WTC11 (cell line): ENCODE measurements around the gene ZNF253. TPM values are rescaled to one million over a fixed set of nuclear protein-coding genes. Genes with fewer than 3 reads are reported as not detected.

Experiments used
- ATAC-seq: fragments of 200-7000 bp; cut with Tn5 transposase; 2 replicates; pipeline ENCODE4 v1.10.0; 2021; ENCODE audit warnings: mild to moderate bottlenecking, moderate library complexity
- Bru-seq: library from RNA; stranded (reverse); fragments of 400-500 nt; gene quantifications from one replicate; lab custom pipeline; 2021; lab: Mats Ljungman, UMichigan
- CTCF ChIA-PET: fragments of 300-600 bp; sonication (Branson Sonifier 250); formaldehyde crosslinking; loops from one replicate; lab custom pipeline; 2021; ENCODE audit warnings: antibody characterized with exemption; lab: Charles Lee
- POLR2A ChIA-PET: fragments of 350-600 bp; sonication (Branson Sonifier 250); formaldehyde crosslinking; loops from one replicate; lab custom pipeline; 2021; ENCODE audit warnings: antibody characterized with exemption; lab: Charles Lee
- DNase-seq: peaks from one replicate; pipeline ENCODE4 v3.0.0; 2021; ENCODE audit warnings: low spot score
- H3K27ac Mint-ChIP-seq: 2 replicates; pipeline ENCODE4 v1.8.0; 2021; ENCODE audit warnings: mixed read lengths
- H3K27me3 Mint-ChIP-seq: 2 replicates; pipeline ENCODE4 v1.8.0; 2021; ENCODE audit warnings: low read depth, mild to moderate bottlenecking, moderate library complexity, mixed read lengths
- H3K36me3 Mint-ChIP-seq: 2 replicates; pipeline ENCODE4 v1.8.0; 2021; ENCODE audit warnings: mixed read lengths
- H3K4me1 Mint-ChIP-seq: 2 replicates; pipeline ENCODE4 v1.8.0; 2022; ENCODE audit warnings: mixed read lengths
- H3K4me3 Mint-ChIP-seq: 2 replicates; pipeline ENCODE4 v1.8.0; 2021; ENCODE audit warnings: mild to moderate bottlenecking, moderate library complexity, mixed read lengths
- H3K9me3 Mint-ChIP-seq: 2 replicates; pipeline ENCODE4 v1.8.0; 2021; ENCODE audit warnings: mixed read lengths
- CREM ChIP-seq: sonication (generic); formaldehyde crosslinking; IDR thresholded peaks from 2 replicates; pipeline ENCODE4 v1.8.1; 2022; ENCODE audit warnings: mild to moderate bottlenecking, missing genetic modification reagents, moderate library complexity
- E2F4 ChIP-seq: sonication (generic); formaldehyde crosslinking; IDR thresholded peaks from 2 replicates; pipeline ENCODE4 v1.8.1; 2022; ENCODE audit warnings: low read depth, mild to moderate bottlenecking, moderate library complexity, missing genetic modification reagents, borderline replicate concordance
- EMX1 ChIP-seq: fragments of 250-450 bp; sonication (Bioruptor Pico); IDR thresholded peaks from 2 replicates; pipeline ENCODE4 v1.8.0; 2021; ENCODE audit warnings: mild to moderate bottlenecking
- GABPB1 ChIP-seq: sonication (generic); formaldehyde crosslinking; IDR thresholded peaks from 2 replicates; pipeline ENCODE4 v1.8.1; 2023; ENCODE audit warnings: mild to moderate bottlenecking, missing genetic modification reagents
- GRHL2 ChIP-seq: fragments of 250-450 bp; sonication (Bioruptor Pico); IDR thresholded peaks from 2 replicates; pipeline ENCODE4 v1.8.0; 2022; ENCODE audit warnings: mild to moderate bottlenecking, moderate library complexity; ENCODE audit not compliant: insufficient replicate concordance, severe bottlenecking
- HMGA2 ChIP-seq: fragments of 250-450 bp; sonication (Bioruptor Pico); IDR thresholded peaks from 2 replicates; pipeline ENCODE4 v1.4.0; 2021; ENCODE audit warnings: mild to moderate bottlenecking, moderate library complexity
- IRF2 ChIP-seq: sonication (generic); formaldehyde crosslinking; IDR thresholded peaks from 2 replicates; pipeline ENCODE4 v1.8.0; 2022; ENCODE audit warnings: low read depth, missing genetic modification reagents, borderline replicate concordance
- JUN ChIP-seq: sonication (generic); formaldehyde crosslinking; IDR thresholded peaks from 2 replicates; pipeline ENCODE4 v1.8.0; 2023; ENCODE audit warnings: mild to moderate bottlenecking, missing genetic modification reagents
- NR1H2 ChIP-seq: sonication (generic); formaldehyde crosslinking; IDR thresholded peaks from 2 replicates; pipeline ENCODE4 v1.9.0; 2021; ENCODE audit warnings: mild to moderate bottlenecking, moderate library complexity, missing genetic modification reagents
- PREB ChIP-seq: sonication (generic); formaldehyde crosslinking; IDR thresholded peaks from 2 replicates; pipeline ENCODE4 v1.8.1; 2022; ENCODE audit warnings: mild to moderate bottlenecking, missing genetic modification reagents, moderate library complexity, borderline replicate concordance
- SMAD3 ChIP-seq: sonication (generic); formaldehyde crosslinking; IDR thresholded peaks from 2 replicates; pipeline ENCODE4 v1.8.0; 2022; ENCODE audit warnings: missing genetic modification reagents, mild to moderate bottlenecking, borderline replicate concordance
- SMAD4 ChIP-seq: sonication (generic); formaldehyde crosslinking; IDR thresholded peaks from 2 replicates; pipeline ENCODE4 v1.8.0; 2022; ENCODE audit warnings: mild to moderate bottlenecking, missing genetic modification reagents
- TP53 ChIP-seq: sonication (generic); formaldehyde crosslinking; IDR thresholded peaks from 2 replicates; pipeline ENCODE4 v1.8.1; 2023; ENCODE audit warnings: mild to moderate bottlenecking, missing genetic modification reagents
- ZNF138 ChIP-seq: sonication (generic); formaldehyde crosslinking; conservative IDR thresholded peaks from 2 replicates; pipeline ENCODE4 v1.8.1; 2022; ENCODE audit warnings: mild to moderate bottlenecking, moderate library complexity, missing genetic modification reagents
- ZNF317 ChIP-seq: sonication (generic); formaldehyde crosslinking; IDR thresholded peaks from 2 replicates; pipeline ENCODE4 v1.8.1; 2023; ENCODE audit warnings: low read depth, mild to moderate bottlenecking, moderate library complexity, missing genetic modification reagents, borderline replicate concordance
- ZNF532 ChIP-seq: fragments of 250-450 bp; sonication (Bioruptor Pico); IDR thresholded peaks from 2 replicates; pipeline ENCODE4 v1.9.0; 2021; ENCODE audit warnings: mild to moderate bottlenecking, borderline replicate concordance
- long read RNA-seq, 3 experiments: library from RNA in 1 of 3; library from capped mRNA in 1 of 3; library from polyadenylated mRNA in 1 of 3; unstranded in 2 of 3; stranded (forward) in 1 of 3; transcript quantifications; one replicate each; pipeline ENCODE4 v2.0.0, GENCODE V29; 2021
- total RNA-seq: library from RNA; stranded (reverse); gene quantifications from 3 replicates; pipeline ENCODE4 v1.2.3, GENCODE V29; 2021
- TF ChIP-seq, protein P1 (sequence below): fragments of 250-450 bp; sonication (Bioruptor Pico); conservative IDR thresholded peaks from 2 replicates; pipeline ENCODE4 v1.9.0; 2021; ENCODE audit warnings: mild to moderate bottlenecking
- TF ChIP-seq, protein P2 (sequence below): fragments of 250-450 bp; sonication (Bioruptor Pico); IDR thresholded peaks from 2 replicates; pipeline ENCODE4 v1.9.0; 2021; ENCODE audit warnings: mild to moderate bottlenecking
- TF ChIP-seq, protein P3 (sequence below): sonication (generic); formaldehyde crosslinking; IDR thresholded peaks from 2 replicates; pipeline ENCODE4 v1.8.1; 2022; ENCODE audit warnings: mild to moderate bottlenecking, moderate library complexity, missing genetic modification reagents
- TF ChIP-seq, protein P4 (sequence below): fragments of 250-450 bp; sonication (Bioruptor Pico); IDR thresholded peaks from 2 replicates; pipeline ENCODE4 v1.9.0; 2021; ENCODE audit warnings: mild to moderate bottlenecking

Gene ZNF253
- total RNA-seq, result 31.9 to 43.6 TPM (median 37.0 TPM) in 3 replicates
- percentile 96 among the genes with signal in this experiment for Bru-seq, nascent RNA
- long read RNA-seq, experiment 1, transcript ZNF253-203 (4 exons, 3,519 nt), result major isoform, 61 of 84 reads
- long read RNA-seq, experiment 1, transcript ZNF253-201 (2 exons, 2,268 nt), result minor isoform, 6 of 84 reads
- long read RNA-seq, experiment 1, partial matches to known transcripts, result 6 of 84 reads
- long read RNA-seq, experiment 1, other reads (novel, unspliced or antisense), result 7 of 84 reads
- long read RNA-seq, experiment 2, transcript ZNF253-203 (4 exons, 3,519 nt), result major isoform, 10 of 28 reads
- long read RNA-seq, experiment 2, partial matches to known transcripts, result 15 of 28 reads
- long read RNA-seq, experiment 2, other reads (novel, unspliced or antisense), result 2 of 28 reads
- long read RNA-seq, experiment 3, transcript ZNF253-203 (4 exons, 3,519 nt), result major isoform, 11 of 16 reads
- long read RNA-seq, experiment 3, partial matches to known transcripts, result 0 of 16 reads
- long read RNA-seq, experiment 3, other reads (novel, unspliced or antisense), result 2 of 16 reads

DNA sequence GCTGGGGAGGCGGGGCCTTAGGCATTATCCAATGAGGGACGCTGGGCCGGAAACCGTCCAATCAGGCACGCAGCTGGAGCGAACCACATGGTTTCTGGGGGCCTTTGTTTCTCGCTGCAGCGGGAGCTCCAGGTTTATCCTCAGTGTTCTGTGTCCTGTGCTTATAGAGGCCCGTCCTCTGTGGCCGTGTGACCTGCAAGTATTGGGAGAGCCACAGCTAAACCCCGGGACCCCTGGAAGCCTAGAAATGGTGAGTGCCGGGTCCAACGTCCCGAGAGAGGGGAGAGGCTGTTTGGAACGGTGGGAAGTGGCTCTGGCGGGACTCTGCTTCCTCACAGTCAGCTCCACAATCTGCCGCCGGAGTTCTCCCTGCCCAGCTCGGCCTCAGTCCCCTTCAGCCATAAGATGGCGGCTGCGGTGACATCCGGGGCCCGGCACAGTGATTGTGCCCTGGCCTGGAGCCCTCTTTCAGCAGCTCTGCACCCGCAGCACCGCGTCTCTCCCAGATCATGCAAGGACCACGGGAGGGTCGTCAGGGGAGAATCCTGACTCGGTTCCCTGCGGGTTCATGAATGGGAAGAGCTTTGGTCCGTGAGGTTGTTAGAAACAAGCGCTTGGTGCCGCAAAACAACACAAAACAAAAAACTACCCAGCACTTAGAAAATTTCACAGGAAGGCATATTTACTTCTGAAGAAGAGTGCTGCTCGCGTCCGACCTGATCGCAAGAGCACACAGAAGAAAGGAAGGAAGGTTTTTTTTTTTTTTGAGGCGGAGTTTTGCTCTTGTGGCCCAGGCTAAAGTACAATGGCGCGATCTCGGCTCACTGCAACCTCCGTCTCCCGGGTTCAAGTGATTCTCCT is at the start of gene ZNF253:
TSS of gene ZNF253 (plus strand) at position 133 of the 861 bp plus-strand sequence. CDS start at position 248, 115 bp downstream.
- Mint-ChIP-seq H3K36me3 (peaks cover 9% of the 10 kb centered on the region; the same call in 1 of the 2 replicates), H3K4me1 (peaks cover 30% of the 10 kb centered on the region), H3K27me3 (no peaks in the 10 kb centered on the region; the same call in 1 of the 2 replicates), H3K27ac (peak within 1 kb of the TSS; percentile 100), H3K4me3 (peak within 1 kb of the TSS; percentile 100), H3K9me3 (no peaks in the 10 kb centered on the region)
- peak; percentile 79 for ATAC-seq
- ChIA-PET CTCF (interaction anchor here (1.4 kb wide), 1 partner anchor 45 kb away, joined by 3 read pairs; the partner anchor contains the start of gene ZNF506), POLR2A (interaction anchor here (0.6 to 2.2 kb wide), 23 partner anchors 10 to 559 kb away, joined by 3 to 70 read pairs (median 3); partner anchors contain the start of genes ATP13A1, ZNF101, ZNF14 and ZNF506)
- DNase-seq, result peak; percentile 99
- peak; percentile 68; the same call in 1 of the 2 replicates for TF ChIP-seq CREM (CRISPR knock-in tag)
- peak; percentile 72; the same call in 1 of the 2 replicates for TF ChIP-seq JUN
- no peak for TF ChIP-seq EMX1
- no peak for TF ChIP-seq IRF2 (CRISPR knock-in tag)
- TF ChIP-seq, protein P1, sequence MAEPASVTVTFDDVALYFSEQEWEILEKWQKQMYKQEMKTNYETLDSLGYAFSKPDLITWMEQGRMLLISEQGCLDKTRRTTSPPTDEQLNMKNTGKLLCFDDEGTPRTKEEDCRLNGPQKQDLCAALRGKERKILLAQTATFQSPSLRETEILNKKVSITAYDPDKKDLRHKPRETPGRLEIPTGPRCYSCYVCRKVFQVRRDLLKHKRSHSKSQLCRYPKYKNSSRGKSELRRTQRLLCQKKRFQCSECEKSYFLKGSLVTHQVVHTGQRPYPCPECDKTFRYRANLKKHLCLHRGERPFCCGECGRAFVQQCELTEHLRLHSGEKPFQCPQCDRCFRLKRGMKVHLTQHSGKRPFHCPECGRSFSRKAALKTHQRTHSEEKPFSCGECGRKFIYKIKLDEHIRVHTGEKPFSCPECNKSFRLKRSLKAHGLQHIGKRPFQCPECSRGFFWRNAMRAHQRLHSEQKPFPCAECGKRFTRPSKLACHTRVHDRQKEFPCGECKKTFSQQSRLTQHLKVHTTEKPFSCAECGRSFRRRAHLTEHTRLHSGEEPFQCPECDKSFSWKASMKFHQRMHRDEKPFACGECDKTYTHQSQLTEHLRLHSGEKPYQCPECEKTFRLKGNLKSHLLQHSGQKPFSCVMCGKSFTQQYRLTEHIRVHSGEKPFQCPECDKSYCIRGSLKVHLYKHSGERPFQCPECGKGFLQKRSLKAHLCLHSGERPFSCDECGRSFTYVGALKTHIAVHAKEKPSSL (CRISPR knock-in tag), result peak; percentile 56; the same call in 1 of the 2 replicates
- TF ChIP-seq SMAD4, result peak; percentile 72; the same call in 1 of the 2 replicates
- no peak for TF ChIP-seq ZNF532 (CRISPR knock-in tag)
- TF ChIP-seq PREB, result 0 out of 2 replicates have a peak, but pooled peaks have one; percentile 39
- TF ChIP-seq ZNF138, result no peak
- TF ChIP-seq, protein P2, sequence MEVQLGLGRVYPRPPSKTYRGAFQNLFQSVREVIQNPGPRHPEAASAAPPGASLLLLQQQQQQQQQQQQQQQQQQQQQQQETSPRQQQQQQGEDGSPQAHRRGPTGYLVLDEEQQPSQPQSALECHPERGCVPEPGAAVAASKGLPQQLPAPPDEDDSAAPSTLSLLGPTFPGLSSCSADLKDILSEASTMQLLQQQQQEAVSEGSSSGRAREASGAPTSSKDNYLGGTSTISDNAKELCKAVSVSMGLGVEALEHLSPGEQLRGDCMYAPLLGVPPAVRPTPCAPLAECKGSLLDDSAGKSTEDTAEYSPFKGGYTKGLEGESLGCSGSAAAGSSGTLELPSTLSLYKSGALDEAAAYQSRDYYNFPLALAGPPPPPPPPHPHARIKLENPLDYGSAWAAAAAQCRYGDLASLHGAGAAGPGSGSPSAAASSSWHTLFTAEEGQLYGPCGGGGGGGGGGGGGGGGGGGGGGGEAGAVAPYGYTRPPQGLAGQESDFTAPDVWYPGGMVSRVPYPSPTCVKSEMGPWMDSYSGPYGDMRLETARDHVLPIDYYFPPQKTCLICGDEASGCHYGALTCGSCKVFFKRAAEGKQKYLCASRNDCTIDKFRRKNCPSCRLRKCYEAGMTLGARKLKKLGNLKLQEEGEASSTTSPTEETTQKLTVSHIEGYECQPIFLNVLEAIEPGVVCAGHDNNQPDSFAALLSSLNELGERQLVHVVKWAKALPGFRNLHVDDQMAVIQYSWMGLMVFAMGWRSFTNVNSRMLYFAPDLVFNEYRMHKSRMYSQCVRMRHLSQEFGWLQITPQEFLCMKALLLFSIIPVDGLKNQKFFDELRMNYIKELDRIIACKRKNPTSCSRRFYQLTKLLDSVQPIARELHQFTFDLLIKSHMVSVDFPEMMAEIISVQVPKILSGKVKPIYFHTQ (CRISPR knock-in tag), result peak; percentile 48; the same call in 1 of the 2 replicates
- no peak for TF ChIP-seq GRHL2
- no peak for TF ChIP-seq HMGA2 (CRISPR knock-in tag)
- no peak for TF ChIP-seq ZNF317 (CRISPR knock-in tag)
- TF ChIP-seq GABPB1, result no peak
- TF ChIP-seq E2F4 (CRISPR knock-in tag), result no peak
- TF ChIP-seq, protein P3, sequence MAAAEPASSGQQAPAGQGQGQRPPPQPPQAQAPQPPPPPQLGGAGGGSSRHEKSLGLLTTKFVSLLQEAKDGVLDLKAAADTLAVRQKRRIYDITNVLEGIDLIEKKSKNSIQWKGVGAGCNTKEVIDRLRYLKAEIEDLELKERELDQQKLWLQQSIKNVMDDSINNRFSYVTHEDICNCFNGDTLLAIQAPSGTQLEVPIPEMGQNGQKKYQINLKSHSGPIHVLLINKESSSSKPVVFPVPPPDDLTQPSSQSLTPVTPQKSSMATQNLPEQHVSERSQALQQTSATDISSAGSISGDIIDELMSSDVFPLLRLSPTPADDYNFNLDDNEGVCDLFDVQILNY (CRISPR knock-in tag), result no peak
- TF ChIP-seq TP53, result no peak
- no peak for TF ChIP-seq NR1H2 (CRISPR knock-in tag)
- 0 out of 2 replicates have a peak, but pooled peaks have one; percentile 19 for TF ChIP-seq SMAD3 (CRISPR knock-in tag)
- TF ChIP-seq, protein P4, sequence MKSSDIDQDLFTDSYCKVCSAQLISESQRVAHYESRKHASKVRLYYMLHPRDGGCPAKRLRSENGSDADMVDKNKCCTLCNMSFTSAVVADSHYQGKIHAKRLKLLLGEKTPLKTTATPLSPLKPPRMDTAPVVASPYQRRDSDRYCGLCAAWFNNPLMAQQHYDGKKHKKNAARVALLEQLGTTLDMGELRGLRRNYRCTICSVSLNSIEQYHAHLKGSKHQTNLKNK (CRISPR knock-in tag), result peak; percentile 49; the same call in 1 of the 2 replicates
